HG02870 (cell line): ENCODE results near the gene SAMSN1.

Experiments
- ATAC-seq: cut with Tn5 transposase; IDR thresholded peaks from one replicate; pipeline ENCODE4 v1.9.1; 2021; ENCODE audit warnings: mild to moderate bottlenecking, moderate library complexity; ENCODE audit not compliant: unreplicated experiment

SAMSN1 gene

GRCh38 chr21:14487490-14488432, 58.4 kb downstream of the SAMSN1 start:
- peak; percentile 52 for ATAC-seq

- ATAC-seq: no peak
Observed at GRCh38 chr21:14486869-14487268, 59.2 kb downstream of the SAMSN1 start.

DNA sequence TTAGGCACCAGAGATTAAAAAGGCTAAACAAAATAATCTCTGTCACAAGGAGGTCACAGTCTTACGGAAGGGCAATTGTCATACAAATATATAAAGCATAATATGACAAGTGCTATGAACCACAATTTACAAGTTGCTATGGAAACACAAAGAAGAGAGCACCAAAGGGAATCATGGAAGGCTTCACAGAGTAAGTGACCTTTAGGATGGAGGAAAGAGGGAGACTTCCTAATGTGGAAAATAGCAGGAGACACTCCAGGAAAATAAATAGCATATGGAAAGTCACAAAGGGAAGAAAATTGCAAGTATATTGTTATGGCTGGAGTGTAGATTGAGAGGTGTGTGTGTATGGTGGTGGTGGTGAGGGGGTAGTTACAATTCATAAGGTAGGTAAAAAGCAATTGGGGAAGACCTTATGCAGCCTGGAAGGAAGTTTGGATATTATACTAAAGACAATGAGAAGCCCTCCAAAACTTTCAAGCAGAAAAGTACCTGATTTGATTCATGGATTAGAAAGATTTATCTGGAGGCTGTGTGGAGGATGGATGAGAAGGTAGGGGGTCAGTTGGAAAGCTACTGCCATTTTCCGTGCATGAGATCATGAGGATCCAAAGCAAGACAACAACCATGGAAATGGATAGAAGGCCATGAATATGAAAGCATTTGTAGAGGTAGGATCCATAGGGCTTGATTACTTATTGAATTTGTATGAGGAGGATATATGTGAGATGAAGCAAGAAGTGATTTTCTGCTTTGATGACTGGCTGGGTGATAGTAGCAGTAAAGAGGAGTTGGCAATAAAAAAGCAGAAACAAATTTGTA, 61.7 kb downstream of the SAMSN1 start:
- no peak for ATAC-seq

GRCh38 chr21:14483296-14483695, 62.8 kb downstream of the SAMSN1 start:
- ATAC-seq: no peak

DNA sequence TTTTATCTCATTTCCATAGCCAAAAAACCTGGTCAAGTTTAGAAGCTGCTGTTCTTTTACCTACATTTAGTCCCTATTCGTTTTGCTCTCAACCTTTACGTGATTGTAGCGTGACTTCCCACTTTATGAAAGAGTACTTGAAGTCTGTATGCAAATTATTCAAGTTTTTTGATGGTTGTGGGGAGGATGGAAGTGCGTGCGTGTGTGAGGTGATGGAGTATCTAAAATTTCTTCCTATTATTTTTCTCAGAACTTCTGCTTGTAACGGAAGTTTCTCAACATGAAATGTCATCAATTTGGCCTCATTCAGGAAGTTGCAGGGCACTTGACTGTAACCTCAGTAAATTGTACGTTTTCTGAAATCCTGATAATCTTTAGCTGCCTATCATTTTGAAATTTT, 64.0 kb downstream of the SAMSN1 start:
- ATAC-seq: no peak

DNA sequence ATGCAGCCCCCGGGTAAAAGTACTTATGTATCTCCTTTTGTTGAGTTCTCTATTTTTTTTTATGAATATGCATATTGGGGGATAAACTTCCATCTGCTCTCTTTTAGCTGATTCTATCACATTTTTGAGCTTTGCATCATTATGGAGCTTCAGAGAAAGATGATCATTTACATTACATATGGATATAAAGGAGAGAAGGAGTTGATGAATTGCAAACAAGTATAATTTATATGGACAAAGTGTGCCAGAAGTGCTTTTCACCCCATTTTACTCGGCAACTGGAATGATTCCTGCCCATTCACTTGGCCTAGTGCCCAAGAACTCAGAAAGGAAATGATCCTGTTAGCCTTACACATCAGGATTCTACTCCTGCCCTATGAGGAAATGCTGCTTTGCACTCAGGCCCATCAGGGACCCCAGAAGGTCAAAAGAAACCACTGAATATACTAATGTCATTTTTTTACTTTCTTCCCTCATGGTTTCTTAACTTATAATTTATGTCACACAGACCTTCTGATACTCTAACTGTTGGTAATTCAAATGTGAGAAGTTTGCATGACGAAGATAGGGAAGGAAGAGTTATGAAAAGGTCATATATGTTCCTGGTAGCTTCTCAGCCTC, 65.6 kb downstream of the SAMSN1 start:
- ATAC-seq: no peak

GRCh38 chr21:14479241-14479786, 66.8 kb downstream of the SAMSN1 start:
- no peak for ATAC-seq

DNA sequence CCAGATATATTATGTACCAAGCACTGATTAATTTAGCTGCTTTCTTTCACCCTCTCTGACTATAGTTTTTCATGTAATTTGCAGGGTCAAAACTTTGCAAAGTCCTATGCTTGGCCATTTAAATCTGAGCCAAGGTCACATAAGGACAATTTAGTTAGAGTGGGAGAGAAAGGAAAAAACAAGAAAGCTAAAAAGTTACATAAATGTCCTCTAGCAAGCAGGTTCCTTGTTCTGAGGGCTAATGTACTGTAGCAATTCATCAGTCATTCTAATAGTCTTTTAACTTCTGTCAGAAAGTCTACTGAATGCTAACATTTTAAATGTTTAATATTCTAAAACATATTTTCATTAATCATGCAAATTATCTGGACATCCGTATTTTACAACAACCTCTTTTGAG, 68.3 kb downstream of the SAMSN1 start:
- no peak for ATAC-seq

GRCh38 chr21:14477133-14477532, 69.0 kb downstream of the SAMSN1 start:
- no peak for ATAC-seq

- no peak for ATAC-seq
Observed at GRCh38 chr21:14474995-14475394, 71.1 kb downstream of the SAMSN1 start.

DNA sequence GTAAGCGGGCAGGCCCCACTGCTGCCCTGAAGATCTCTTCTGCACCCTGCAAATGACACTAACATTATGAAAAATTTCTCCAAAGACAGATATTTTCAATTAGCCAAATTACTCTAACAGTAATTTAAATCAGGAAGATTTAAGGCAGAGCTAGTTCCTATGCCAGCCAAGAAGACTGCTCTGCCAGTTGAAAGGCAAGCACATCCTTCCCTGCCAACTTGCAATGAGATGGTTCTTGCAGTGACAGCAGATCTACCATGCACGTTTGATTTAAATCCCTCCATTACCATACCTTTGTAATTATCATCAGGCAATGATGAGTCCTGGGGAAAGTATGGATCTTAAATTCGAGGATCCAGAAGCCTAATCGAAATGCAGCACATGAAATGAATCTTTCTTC, 76.5 kb downstream of the SAMSN1 start:
- no peak for ATAC-seq

DNA sequence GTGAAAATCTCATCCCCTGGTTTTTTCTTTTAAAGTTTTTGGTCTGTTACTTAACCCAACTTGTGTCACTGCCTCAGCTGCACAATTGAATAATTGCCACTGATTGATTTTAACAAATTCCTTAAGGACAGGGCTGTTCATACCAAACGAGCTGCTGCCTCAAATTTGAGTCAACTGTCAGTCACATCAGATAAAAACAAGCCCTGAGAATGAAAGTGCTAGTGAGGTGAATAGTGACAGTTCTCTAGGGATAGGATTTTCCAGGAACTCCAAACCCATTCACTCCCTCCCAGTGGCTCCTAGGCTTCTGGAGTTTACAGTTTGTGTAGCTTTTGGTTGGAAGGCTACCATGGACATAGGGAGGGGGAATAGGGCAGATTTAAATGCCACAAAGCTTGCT, 79.4 kb downstream of the SAMSN1 start:
- ATAC-seq: no peak

- no peak for ATAC-seq
Observed at GRCh38 chr21:14457762-14458161, 88.4 kb downstream of the SAMSN1 start.

DNA sequence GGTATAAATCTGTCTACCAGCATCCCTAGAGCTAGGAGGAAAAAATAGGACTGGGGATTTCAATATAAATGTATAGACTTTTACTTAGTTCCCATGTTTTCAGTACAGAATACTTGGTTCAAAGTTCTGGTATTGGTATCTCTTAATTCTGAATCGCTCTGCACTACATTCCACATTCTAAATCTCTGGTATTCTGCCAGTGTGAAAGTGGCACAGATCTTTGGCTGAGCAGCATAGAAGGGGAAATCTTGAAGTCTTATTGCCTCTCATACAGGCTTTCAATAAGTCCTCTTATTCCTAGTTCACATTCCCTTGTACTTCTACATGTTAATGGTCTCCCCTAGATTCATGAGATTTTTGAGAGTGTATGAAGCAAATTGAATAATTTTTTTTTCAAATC, 89.2 kb downstream of the SAMSN1 start:
- ATAC-seq: no peak

GRCh38 chr21:14454016-14455009, 91.8 kb downstream of the SAMSN1 start:
- peak; percentile 72 for ATAC-seq

DNA sequence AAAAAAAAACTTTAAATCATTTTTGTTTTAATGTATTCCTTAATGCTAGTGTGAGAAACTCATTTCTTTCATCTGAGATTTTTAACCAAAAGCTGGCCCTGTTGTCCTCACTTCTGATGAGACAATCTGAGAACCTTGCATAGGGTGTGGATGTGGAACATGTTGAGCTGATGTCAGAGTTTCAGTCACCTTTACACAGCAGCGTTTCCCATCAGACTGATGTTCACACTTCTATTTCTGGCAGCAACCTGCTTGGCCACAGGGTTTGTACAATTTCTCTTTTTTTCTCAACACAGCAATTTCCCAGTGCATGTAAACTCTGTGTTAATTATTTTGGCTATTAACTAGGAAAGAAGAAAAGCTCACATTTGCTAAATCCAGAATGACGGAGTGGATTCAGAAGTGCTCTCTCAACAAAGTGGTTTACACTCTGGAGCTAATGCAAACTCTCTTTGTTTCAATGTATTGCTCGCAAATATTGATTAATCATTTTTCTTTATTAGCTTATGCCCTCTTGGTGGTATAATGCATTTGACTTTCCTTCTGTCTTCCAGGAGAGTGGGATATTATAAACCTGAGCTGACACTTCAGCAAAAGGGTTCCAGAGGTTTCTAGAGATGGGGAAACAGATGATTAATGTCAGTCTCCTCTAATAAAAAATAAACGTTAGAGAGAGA, 92.6 kb downstream of the SAMSN1 start:
- ATAC-seq: peak; percentile 79

- ATAC-seq: no peak
Observed at GRCh38 chr21:14452727-14453241, 93.3 kb downstream of the SAMSN1 start.

GRCh38 chr21:14452031-14452726, 93.9 kb downstream of the SAMSN1 start:
- ATAC-seq: no peak

DNA sequence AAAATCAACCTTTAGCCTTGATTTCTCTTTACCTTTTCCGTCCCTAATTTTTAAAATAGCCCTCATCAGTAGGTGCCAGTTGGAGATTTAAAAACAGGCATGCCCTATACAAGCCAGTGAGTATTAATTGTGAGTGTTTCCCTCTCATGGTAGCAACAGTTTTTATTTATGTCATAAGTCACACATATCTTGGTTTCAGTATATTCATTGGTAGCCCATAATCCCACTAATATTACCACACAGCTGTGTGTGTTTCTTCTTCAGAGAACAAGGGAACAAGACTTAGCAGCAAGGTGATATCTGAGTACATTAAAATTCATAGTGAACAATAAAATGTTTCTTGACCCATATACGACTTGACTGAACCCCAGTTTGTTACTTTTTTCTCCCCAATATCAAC, 94.6 kb downstream of the SAMSN1 start:
- no peak for ATAC-seq
